ENCODE data around the gene SKIDA1.

Gene SKIDA1

GRCh38 chr10:21500578-21500910 lies 24.9 kb downstream of the SKIDA1 start:
- DNase-seq: no peak

- DNase-seq: no peak
These were observed 25.5 kb downstream of the SKIDA1 start for GRCh38 chr10:21499701-21500577.

GRCh38 chr10:21498986-21499385 lies 26.5 kb downstream of the SKIDA1 start:
- DNase-seq: no peak

DNA sequence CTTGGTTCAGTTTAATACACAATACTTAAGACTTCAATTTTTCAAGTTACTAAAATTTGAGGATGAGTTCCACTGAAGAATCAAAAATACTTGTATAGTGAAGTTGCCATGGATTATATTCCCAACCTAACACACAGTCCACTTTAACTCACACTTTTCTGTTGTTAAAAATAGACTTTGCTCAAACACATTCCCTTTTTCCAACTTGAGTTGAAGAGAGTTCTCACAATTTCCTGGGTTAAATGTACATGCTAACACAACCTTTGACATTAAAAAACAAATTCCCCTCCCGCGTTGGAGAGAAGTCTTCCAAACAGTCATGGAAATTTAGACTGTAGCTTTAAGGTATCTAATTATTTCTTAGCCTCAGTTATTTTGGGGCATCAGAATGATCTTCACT lies 27.1 kb downstream of the SKIDA1 start:
- DNase-seq: no peak

GRCh38 chr10:21497177-21497807 lies 28.2 kb downstream of the SKIDA1 start:
- peak; percentile 58 to 81 for DNase-seq

DNA sequence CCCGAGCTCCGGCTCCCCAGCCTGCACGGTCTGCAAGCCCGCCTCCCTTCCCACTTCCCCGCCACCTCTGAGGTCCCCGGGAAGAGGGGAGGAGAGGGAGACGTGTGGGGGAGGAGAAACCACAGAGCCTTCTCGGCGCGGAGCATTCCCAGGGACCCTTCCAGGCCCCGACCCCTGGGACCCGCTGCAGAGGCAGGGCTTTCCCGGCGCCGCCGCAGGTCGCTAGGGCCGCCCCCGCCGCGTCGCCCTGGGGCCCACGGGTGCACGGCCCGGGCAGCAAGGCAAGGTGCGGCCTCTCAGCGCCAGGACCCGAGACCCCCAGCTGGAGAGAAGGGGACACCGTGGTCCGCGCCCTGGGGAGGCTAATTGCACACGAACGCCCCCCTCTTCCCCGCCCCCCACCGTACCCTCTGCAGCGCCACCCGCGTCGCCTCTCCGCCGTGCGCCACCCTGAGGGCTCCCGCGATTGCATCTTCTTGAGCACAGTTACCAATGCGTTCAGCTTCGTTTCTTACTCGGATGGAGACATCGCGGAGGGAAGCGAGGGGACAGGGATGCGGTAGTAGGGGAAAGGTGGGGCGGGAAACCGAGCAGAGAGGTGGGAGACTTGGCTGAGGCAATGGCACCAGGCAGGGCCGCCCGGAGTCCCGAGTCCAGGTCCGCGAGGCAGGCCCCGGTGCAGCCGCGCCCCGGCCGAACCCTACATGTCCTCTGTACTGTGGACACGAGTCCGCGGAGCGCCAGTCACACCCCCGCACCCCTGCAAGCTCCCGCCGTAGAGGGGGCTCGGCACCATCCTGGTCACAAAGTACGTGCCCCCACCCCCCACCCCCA lies 28.9 kb downstream of the SKIDA1 start:
- peak; percentile 43 to 62 for DNase-seq

- peak; percentile 51 to 77 for DNase-seq
These were observed 29.6 kb downstream of the SKIDA1 start for GRCh38 chr10:21495752-21496342.

DNA sequence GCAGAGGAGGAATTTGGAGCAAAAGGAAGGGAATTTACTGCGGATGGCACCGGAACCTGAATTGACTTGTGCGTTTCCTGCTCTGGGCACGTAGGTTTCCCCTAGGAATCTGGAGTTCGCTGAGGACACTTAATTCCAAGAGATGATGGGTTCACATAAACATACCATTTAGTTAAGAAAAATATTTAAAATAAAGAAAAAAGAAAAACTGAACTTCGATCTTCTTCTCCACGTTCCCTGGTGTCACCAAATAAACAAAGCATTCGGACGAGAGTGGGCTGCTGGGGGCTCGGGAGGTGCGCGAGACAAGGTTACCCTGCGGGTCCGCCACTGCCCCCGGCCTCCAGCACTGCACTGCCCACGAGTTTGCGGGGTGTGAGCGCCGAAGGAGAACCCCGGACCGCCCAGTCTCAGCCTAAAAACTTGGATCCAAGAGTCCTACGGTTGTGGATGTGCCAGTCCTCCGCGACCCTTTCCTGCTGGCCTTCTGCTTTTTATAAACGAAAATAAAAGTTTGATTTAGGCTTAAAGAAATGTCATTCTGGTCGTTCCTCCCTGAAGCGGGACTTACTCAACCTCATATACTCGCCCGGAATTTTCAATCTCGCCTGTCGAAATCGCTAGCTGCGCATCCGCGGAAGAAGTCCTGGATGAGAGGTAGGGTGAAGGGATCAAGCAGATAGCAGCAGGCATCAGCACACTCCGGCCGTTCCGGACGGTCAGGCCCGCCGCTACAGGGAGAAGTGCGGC lies 30.3 kb downstream of the SKIDA1 start:
- peak in 1 of 2 experiments; percentile 8 for DNase-seq

- no peak for DNase-seq
These were observed 31.1 kb downstream of the SKIDA1 start for GRCh38 chr10:21494191-21495001.

DNA sequence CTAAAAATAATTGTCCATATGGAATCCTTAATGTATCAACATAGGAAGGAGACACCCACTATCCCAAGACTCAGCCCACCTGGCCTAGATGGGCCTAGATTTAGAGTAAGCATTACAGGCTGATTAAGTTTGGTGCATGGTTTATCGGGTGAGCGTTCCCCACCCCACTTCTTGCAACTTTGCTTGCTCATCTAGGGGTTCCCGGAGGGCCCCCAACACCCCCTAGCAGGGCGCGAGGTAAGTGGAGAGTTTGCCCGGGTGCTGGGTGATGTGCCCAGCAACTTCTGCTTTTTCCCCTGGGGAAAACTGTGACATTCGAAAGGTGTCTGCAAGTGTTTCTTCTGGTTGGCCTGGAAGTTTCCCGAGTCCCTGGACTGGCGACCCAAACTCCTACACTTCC lies 31.7 kb downstream of the SKIDA1 start:
- DNase-seq: no peak

DNA sequence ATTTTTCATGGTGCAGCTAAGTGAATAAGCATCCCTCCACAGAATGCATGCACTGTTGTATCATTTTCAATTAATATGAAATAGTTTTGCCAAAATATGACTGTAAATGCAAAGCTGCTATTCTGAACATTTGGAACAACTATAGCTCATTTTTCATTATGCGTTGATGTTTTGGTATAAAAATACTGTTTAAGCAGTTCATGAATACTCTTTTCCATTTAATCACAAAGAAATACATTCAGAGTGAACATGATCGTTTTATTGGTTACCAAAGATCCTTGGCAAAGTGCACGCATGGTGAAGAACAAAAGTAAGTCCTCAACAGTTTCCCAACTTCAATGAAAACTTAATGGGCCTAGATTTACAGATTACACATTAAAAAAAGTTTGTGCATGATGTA lies 33.1 kb downstream of the SKIDA1 start:
- no peak for DNase-seq

DNA sequence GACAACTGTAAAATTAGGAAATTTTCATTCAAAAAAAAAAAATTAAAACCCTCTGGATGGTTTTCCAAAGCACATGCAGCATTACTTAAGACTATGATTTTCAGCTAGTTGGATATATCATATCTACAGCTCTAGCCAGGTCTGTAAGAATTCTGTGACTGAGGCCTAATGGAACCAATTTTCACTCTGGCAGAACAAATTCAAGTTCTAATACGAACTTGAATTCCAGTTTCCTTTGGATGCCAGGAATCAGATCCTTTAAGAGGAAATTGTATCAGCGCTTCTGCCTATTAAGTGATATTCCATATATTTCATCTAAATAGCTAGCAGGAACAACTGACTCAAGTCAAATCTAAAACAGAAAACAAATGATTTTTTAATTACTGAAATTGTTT lies 34.8 kb downstream of the SKIDA1 start:
- no peak for DNase-seq

DNA sequence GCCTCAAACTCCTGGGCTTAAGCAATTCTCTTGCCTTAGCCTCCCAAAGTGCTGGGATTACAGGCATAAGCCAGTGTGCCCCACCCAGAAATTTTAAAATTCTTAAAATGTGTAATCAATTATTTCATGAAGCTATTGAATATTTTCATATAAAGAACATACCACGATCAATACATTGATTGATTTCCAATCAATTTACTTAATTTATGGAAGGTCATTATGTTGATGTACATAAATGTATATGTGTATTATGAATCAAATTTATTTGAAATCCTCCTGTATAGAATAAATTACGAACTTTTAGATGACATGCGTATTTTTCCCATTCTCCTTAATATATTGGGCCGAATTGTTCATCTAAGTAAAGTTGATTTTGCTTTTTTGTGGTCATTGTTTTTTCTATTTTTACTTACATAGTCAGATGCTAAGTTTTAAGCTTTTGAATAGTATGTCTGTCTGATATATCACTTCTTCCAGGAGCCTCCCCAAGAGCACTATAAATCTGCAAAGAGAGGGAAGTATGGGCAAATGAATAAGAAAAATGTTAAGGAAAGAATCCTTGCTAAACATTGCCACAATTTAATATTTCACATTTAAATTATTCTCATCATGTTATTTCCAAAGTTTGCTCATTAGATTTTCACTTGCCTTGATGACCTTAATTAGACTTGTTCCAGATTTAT lies 35.3 kb downstream of the SKIDA1 start:
- no peak for DNase-seq

- no peak for DNase-seq
These were observed 36.5 kb downstream of the SKIDA1 start for GRCh38 chr10:21488957-21489446.

- DNase-seq: no peak
These were observed 37.1 kb downstream of the SKIDA1 start for GRCh38 chr10:21488246-21488956.

GRCh38 chr10:21487416-21488180 lies 37.9 kb downstream of the SKIDA1 start:
- DNase-seq: no peak

DNA sequence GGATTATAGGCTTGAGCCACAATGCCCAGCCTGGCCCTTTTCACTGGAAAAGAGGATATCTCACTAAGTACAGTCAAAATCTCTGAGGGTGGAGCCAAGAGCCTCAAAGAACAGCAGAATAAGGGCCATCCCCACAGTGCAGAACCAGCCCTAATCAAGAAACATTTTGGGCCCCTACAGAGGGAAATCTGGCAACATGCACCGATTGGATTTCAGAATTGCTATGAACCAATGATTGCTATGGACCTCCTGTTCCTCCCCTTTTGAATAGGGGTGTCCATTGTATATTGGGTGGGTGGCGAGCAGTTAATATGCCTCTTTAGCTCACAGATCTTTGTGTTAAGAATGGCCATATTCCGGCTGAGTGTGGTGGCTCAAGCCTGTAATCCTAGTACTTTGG lies 42.7 kb downstream of the SKIDA1 start:
- DNase-seq: no peak

- DNase-seq: no peak
These were observed 44.1 kb downstream of the SKIDA1 start for GRCh38 chr10:21481407-21481806.
